ENCODE measurements around the gene MSI2. TPM values are rescaled to one million over a fixed set of nuclear protein-coding genes. Genes with fewer than 3 reads are reported as not detected.

The MSI2 gene
- total RNA-seq, 4 donors from 2014 or later = 19.7 to 35.8 (median 22.4) TPM

GRCh38 chr17:57557416-57557815, 301.1 kb downstream of the MSI2 start:
- whole genome bisulfite sequencing = 64% methylated on average over 3 of the region's 4 CpGs
- Histone ChIP-seq H3K36me3 (no peaks in the 10 kb centered on the region), H3K9me3 (no peaks in the 10 kb centered on the region), H3K27ac (no peak overlapping the region), H3K27me3 (no peaks in the 10 kb centered on the region), H3K4me1 (peaks cover 12% of the 10 kb centered on the region), H3K4me3 (no peak overlapping the region)
- TF ChIP-seq EP300 (IDR thresholded peaks at IDR 0.05) (no peak), POLR2A (IDR thresholded peaks at IDR 0.05) (no peak), POLR2AphosphoS5 (IDR thresholded peaks at IDR 0.05) (no peak)
- TF ChIP-seq, protein P1, sequence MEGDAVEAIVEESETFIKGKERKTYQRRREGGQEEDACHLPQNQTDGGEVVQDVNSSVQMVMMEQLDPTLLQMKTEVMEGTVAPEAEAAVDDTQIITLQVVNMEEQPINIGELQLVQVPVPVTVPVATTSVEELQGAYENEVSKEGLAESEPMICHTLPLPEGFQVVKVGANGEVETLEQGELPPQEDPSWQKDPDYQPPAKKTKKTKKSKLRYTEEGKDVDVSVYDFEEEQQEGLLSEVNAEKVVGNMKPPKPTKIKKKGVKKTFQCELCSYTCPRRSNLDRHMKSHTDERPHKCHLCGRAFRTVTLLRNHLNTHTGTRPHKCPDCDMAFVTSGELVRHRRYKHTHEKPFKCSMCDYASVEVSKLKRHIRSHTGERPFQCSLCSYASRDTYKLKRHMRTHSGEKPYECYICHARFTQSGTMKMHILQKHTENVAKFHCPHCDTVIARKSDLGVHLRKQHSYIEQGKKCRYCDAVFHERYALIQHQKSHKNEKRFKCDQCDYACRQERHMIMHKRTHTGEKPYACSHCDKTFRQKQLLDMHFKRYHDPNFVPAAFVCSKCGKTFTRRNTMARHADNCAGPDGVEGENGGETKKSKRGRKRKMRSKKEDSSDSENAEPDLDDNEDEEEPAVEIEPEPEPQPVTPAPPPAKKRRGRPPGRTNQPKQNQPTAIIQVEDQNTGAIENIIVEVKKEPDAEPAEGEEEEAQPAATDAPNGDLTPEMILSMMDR (IDR thresholded peaks at IDR 0.05) = no peak
- DNase-seq (ENCODE audit: low spot score in 2 of 2) = no peak

GRCh38 chr17:57557834-57558681, 301.7 kb downstream of the MSI2 start:
- Histone ChIP-seq H3K36me3 (no peaks in the 10 kb centered on the region), H3K4me3 (no peak overlapping the region), H3K9me3 (no peaks in the 10 kb centered on the region), H3K27ac (no peak overlapping the region), H3K4me1 (peaks cover 12% of the 10 kb centered on the region), H3K27me3 (no peaks in the 10 kb centered on the region)
- TF ChIP-seq EP300 (IDR thresholded peaks at IDR 0.05) (no peak), POLR2A (IDR thresholded peaks at IDR 0.05) (no peak), POLR2AphosphoS5 (IDR thresholded peaks at IDR 0.05) (no peak)
- TF ChIP-seq, protein P1 (IDR thresholded peaks at IDR 0.05) = no peak
- 56% methylated on average over 21 of the region's 22 CpGs for WGBS
- DNase-seq (ENCODE audit: low spot score in 2 of 2) = no peak

GRCh38 chr17:57559226-57559625, 302.9 kb downstream of the MSI2 start:
- Histone ChIP-seq H3K27me3 (no peaks in the 10 kb centered on the region), H3K27ac (no peak overlapping the region), H3K4me3 (no peak overlapping the region), H3K4me1 (peaks cover 12% of the 10 kb centered on the region), H3K9me3 (no peaks in the 10 kb centered on the region), H3K36me3 (no peaks in the 10 kb centered on the region)
- WGBS = 89% methylated on average over 7 of the region's 7 CpGs
- TF ChIP-seq POLR2A (IDR thresholded peaks at IDR 0.05) (no peak), EP300 (IDR thresholded peaks at IDR 0.05) (no peak)
- TF ChIP-seq, protein P1 (IDR thresholded peaks at IDR 0.05) = no peak
- DNase-seq (ENCODE audit: low spot score in 2 of 2) = no peak

GRCh38 chr17:57559634-57560318, 303.5 kb downstream of the MSI2 start:
- Histone ChIP-seq H3K36me3 (no peaks in the 10 kb centered on the region), H3K9me3 (no peaks in the 10 kb centered on the region), H3K4me1 (peaks cover 12% of the 10 kb centered on the region), H3K27me3 (no peaks in the 10 kb centered on the region), H3K27ac (no peak overlapping the region), H3K4me3 (no peak overlapping the region)
- no peak for DNase-seq (ENCODE audit: low spot score in 2 of 2)
- TF ChIP-seq POLR2A (IDR thresholded peaks at IDR 0.05) = no peak
- TF ChIP-seq, protein P1 (IDR thresholded peaks at IDR 0.05) = no peak
- no peak for TF ChIP-seq POLR2AphosphoS5 (IDR thresholded peaks at IDR 0.05)
- no peak for TF ChIP-seq EP300 (IDR thresholded peaks at IDR 0.05)
- WGBS = 84% methylated on average over 13 of the region's 14 CpGs

- no peaks in the 10 kb centered on the region for H3K36me3 ChIP-seq
- no peak overlapping the region for H3K4me3 ChIP-seq
- H3K9me3 ChIP-seq = no peaks in the 10 kb centered on the region
- no peak for DNase-seq (ENCODE audit: low spot score in 2 of 2)
- peaks cover 12% of the 10 kb centered on the region for H3K4me1 ChIP-seq
- H3K27ac ChIP-seq = no peak overlapping the region
- H3K27me3 ChIP-seq = no peaks in the 10 kb centered on the region
- WGBS = 76% methylated on average over 4 of the region's 4 CpGs
- TF ChIP-seq POLR2A (IDR thresholded peaks at IDR 0.05) (no peak), POLR2AphosphoS5 (IDR thresholded peaks at IDR 0.05) (no peak)
Measured at GRCh38 chr17:57560319-57560705, 304.0 kb downstream of the MSI2 start.

Measured in suprapubic skin (tissue), 4 donors.